Peyer's patch (tissue), 4 donors: Measurements from ENCODE around the gene KMO. TPM values are rescaled to one million over a fixed set of nuclear protein-coding genes. Genes with fewer than 3 reads are reported as not detected.

Source experiments
- DNase-seq, 3 donors: peaks; one replicate each; pipeline ENCODE4 v3.0.0-alpha.2; 2017 to 2019
- H3K27ac ChIP-seq, 4 donors: fragments of 200-600 bp; sonication (generic); one replicate each; pipeline ENCODE4 v1.5.1; 2016 to 2019
- H3K27me3 ChIP-seq, 2 donors: fragments of 200-600 bp; sonication (generic); one replicate each; pipeline ENCODE4 v1.5.1; 2019
- H3K36me3 ChIP-seq, 3 donors: fragments of 200-600 bp; sonication (generic); one replicate each; pipeline ENCODE4 v1.5.1; 2016 to 2019
- H3K4me1 ChIP-seq, 4 donors: fragments of 200-600 bp; sonication (generic); one replicate each; pipeline ENCODE4 v1.5.1; 2016 to 2019
- H3K4me3 ChIP-seq, 4 donors: fragments of 200-600 bp; sonication (generic); 1 replicate in 3 of 4; 2 replicates in 1 of 4; pipeline ENCODE4 v1.5.1; 2016 to 2019; ENCODE audit warnings: mild to moderate bottlenecking in 1 of 4
- H3K9me3 ChIP-seq, 4 donors: fragments of 200-600 bp; sonication (generic); one replicate each; pipeline ENCODE4 v1.5.1; 2016 to 2019; ENCODE audit warnings: mild to moderate bottlenecking in 1 of 4
- POLR2A ChIP-seq, 2 donors: fragments of 450-650 bp; IDR thresholded peaks; one replicate each; pipeline ENCODE4 v1.5.1; 2017; ENCODE audit warnings: antibody characterized with exemption in 2 of 2, mild to moderate bottlenecking in 2 of 2, moderate library complexity in 2 of 2
- total RNA-seq, 4 donors: library from RNA; depleted of rRNA; stranded (reverse); fragments of >200 nt; gene quantifications; one replicate each; pipeline ENCODE4 v1.1.0, GENCODE V29; 2016
- TF ChIP-seq, protein P1 (sequence below), 6 experiments: fragments of 450-650 bp in 4 of 6; fragments of 200-600 bp in 2 of 6; sonication (generic) in 1 of 6; IDR thresholded peaks; one replicate each; pipeline ENCODE4 v1.5.1; 2017 to 2019; ENCODE audit warnings: antibody characterized with exemption in 6 of 6, mild to moderate bottlenecking in 3 of 6, moderate library complexity in 1 of 6

Gene KMO
- total RNA-seq, 4 donors from 2014 or later, result 0.13 to 32.2 (median 0.70) TPM; not detected in 1

GRCh38 chr1:241640149-241640866 is 108.1 kb downstream of the KMO start, which contains the start of the genes CHML and OPN3:
Gene CHML (minus strand): TSS chr1:241640369. CDS start chr1:241635766, 4,603 bp downstream.
Gene OPN3 (minus strand): TSS chr1:241640369. CDS start chr1:241640254, 115 bp downstream.
- TF ChIP-seq POLR2A (IDR thresholded peaks at IDR 0.05), result peak; percentile 55 to 93
- TF ChIP-seq, protein P1, sequence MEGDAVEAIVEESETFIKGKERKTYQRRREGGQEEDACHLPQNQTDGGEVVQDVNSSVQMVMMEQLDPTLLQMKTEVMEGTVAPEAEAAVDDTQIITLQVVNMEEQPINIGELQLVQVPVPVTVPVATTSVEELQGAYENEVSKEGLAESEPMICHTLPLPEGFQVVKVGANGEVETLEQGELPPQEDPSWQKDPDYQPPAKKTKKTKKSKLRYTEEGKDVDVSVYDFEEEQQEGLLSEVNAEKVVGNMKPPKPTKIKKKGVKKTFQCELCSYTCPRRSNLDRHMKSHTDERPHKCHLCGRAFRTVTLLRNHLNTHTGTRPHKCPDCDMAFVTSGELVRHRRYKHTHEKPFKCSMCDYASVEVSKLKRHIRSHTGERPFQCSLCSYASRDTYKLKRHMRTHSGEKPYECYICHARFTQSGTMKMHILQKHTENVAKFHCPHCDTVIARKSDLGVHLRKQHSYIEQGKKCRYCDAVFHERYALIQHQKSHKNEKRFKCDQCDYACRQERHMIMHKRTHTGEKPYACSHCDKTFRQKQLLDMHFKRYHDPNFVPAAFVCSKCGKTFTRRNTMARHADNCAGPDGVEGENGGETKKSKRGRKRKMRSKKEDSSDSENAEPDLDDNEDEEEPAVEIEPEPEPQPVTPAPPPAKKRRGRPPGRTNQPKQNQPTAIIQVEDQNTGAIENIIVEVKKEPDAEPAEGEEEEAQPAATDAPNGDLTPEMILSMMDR (IDR thresholded peaks at IDR 0.05), result peak in 1 of 6 experiments; percentile 26
- no peaks in the 10 kb centered on the region for H3K9me3 ChIP-seq
- H3K27me3 ChIP-seq, result no peaks in the 10 kb centered on the region

GRCh38 chr1:241640867-241641622 is 108.9 kb downstream of the KMO start:
- H3K4me1 ChIP-seq, result peaks cover 0 to 11% (median 4%) of the 10 kb centered on the region in 4 donors
- H3K9me3 ChIP-seq, result no peaks in the 10 kb centered on the region
- TF ChIP-seq POLR2A (IDR thresholded peaks at IDR 0.05), result peak in 1 of 2 donors; percentile 31
- TF ChIP-seq, protein P1 (IDR thresholded peaks at IDR 0.05), result no peak
- H3K36me3 ChIP-seq, result no peaks in the 10 kb centered on the region
- no peaks in the 10 kb centered on the region for H3K27me3 ChIP-seq
- peak overlapping the region; percentile 80 to 90 (median 88) for H3K4me3 ChIP-seq
- H3K27ac ChIP-seq, result peak overlapping the region; percentile 81 to 90 (median 84)
- peak in 2 of 3 donors; percentile 62 to 75 for DNase-seq

More at GRCh38 chr1:241640149-241640866, 108.1 kb downstream of the KMO start, which contains the start of the genes CHML and OPN3:
- peak within 1 kb of the TSS; percentile 80 to 90 (median 88) for H3K4me3 ChIP-seq
- peak; percentile 93 to 98 (median 98) for DNase-seq
- H3K36me3 ChIP-seq, result no peaks in the 10 kb centered on the region
- H3K27ac ChIP-seq, result peak within 1 kb of the TSS; percentile 81 to 90 (median 84)
- peaks cover 0 to 11% (median 4%) of the 10 kb centered on the region in 4 donors for H3K4me1 ChIP-seq

DNA sequence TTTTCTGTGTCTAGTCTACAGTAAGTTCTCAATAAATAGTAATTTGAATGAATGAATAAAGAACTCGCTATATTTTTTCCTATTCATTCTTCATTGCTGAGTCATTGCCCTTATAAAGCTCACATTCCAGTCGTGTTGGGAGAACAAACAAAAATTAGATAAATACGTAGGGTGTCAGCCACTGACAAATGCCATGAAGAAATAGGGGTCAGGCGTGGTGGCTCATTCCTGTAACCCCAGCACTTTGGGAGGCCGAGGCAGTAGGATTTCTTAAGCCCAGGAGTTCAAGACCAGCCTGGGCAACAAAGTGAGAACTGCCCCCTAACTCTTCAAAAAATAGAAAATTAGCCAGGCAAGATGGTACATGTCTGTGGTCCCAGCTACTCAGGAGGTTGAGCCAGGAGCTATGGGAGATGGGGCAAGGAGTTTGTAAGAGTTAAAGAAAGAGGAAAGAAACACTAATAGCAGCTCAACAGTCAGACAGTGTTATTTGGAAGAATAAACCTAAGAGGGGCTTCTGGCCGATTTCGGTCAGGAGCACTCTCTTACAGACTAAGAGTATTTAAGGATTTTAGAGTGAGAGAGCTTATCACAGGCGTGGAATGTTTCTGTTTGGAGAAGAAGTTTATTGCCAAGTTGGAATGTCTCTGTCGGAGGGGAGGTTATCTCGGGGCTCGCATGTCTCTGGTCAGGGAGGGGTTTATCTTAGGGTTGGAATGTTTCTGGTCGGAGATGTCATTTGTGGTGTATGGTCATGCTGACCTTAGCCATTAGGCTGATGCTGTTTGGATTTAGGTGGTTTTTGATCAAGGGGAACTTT is 109.8 kb downstream of the KMO start:
- H3K27ac ChIP-seq, result peak overlapping the region in 2 of 4 donors; percentile 81 to 90

DNA sequence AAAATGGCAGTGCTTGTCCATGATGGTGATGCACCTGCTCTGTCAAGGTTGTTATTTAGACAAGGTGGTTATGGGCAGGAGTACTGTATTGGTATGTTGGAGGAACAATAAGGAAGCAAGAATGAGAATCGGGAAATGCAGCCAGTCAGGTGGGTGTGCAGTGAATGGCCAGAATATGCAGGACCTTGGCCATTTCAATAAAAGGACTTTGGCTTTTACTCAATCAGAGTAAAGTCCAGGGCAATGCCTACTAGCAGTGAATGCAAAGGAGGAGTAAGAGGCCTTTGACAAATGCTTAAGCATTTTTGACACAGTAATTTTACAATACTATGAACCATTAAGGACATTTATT is 110.4 kb downstream of the KMO start:
- Histone ChIP-seq H3K36me3 (no peaks in the 10 kb centered on the region), H3K9me3 (no peaks in the 10 kb centered on the region), H3K4me3 (no peak overlapping the region), H3K4me1 (peaks cover 0 to 6% (median 3%) of the 10 kb centered on the region in 4 donors), H3K27ac (peak overlapping the region in 2 of 4 donors; percentile 40 to 81), H3K27me3 (no peaks in the 10 kb centered on the region)
- no peak for TF ChIP-seq POLR2A (IDR thresholded peaks at IDR 0.05)
- TF ChIP-seq, protein P1 (IDR thresholded peaks at IDR 0.05), result no peak
- DNase-seq, result peak in 1 of 3 donors; percentile 58

More for the DNA sequence above, 109.8 kb downstream of the KMO start:
- no peak overlapping the region for H3K4me3 ChIP-seq
- no peaks in the 10 kb centered on the region for H3K9me3 ChIP-seq
- peaks cover 0 to 10% (median 4%) of the 10 kb centered on the region in 4 donors for H3K4me1 ChIP-seq
- H3K27me3 ChIP-seq, result no peaks in the 10 kb centered on the region
- DNase-seq, result no peak
- H3K36me3 ChIP-seq, result no peaks in the 10 kb centered on the region
- no peak for TF ChIP-seq POLR2A (IDR thresholded peaks at IDR 0.05)
- TF ChIP-seq, protein P1 (IDR thresholded peaks at IDR 0.05), result no peak

- Histone ChIP-seq H3K4me1 (peaks cover 0 to 5% (median 0%) of the 10 kb centered on the region in 4 donors), H3K27me3 (no peaks in the 10 kb centered on the region), H3K27ac (no peak overlapping the region), H3K36me3 (no peaks in the 10 kb centered on the region), H3K4me3 (no peak overlapping the region), H3K9me3 (no peaks in the 10 kb centered on the region)
- no peak for DNase-seq
- TF ChIP-seq, protein P1 (IDR thresholded peaks at IDR 0.05), result no peak
- no peak for TF ChIP-seq POLR2A (IDR thresholded peaks at IDR 0.05)
Observed at GRCh38 chr1:241644259-241644658, 112.1 kb downstream of the KMO start.
